Parathyroid adenoma (tissue), 2 donors: Measurements from ENCODE around the gene ADCY4.
A peak's percentile ranks its signal among the peaks of the same experiment; 100 is the strongest.

Source experiments
- H2AFZ ChIP-seq: fragments of 300-600 bp; sonication (generic); one replicate; pipeline ENCODE4 v1.7.0; 2017; ENCODE audit warnings: antibody characterized with exemption, mild to moderate bottlenecking
- H3K27ac ChIP-seq: fragments of 300-600 bp; sonication (generic); one replicate; pipeline ENCODE4 v1.7.0; 2017
- H3K27me3 ChIP-seq: fragments of 300-600 bp; sonication (generic); one replicate; pipeline ENCODE4 v1.7.0; 2017; ENCODE audit warnings: low read length; ENCODE audit not compliant: control insufficient read depth, insufficient read depth
- H3K36me3 ChIP-seq: fragments of 300-600 bp; sonication (generic); one replicate; pipeline ENCODE4 v1.7.0; 2017; ENCODE audit warnings: low read length; ENCODE audit not compliant: control insufficient read depth, insufficient read depth
- H3K4me1 ChIP-seq: fragments of 300-600 bp; sonication (generic); one replicate; pipeline ENCODE4 v1.7.0; 2017; ENCODE audit warnings: control low read depth
- H3K4me2 ChIP-seq: fragments of 300-600 bp; sonication (generic); one replicate; pipeline ENCODE4 v1.7.0; 2017; ENCODE audit warnings: low read length
- H3K4me3 ChIP-seq: fragments of 300-600 bp; sonication (generic); one replicate; pipeline ENCODE4 v1.7.0; 2017; ENCODE audit warnings: low read depth, low read length
- H3K79me2 ChIP-seq: fragments of 300-600 bp; sonication (generic); one replicate; pipeline ENCODE4 v1.7.0; 2017; ENCODE audit warnings: control low read depth
- H3K9ac ChIP-seq: fragments of 300-600 bp; sonication (generic); one replicate; pipeline ENCODE4 v1.7.0; 2017; ENCODE audit warnings: mild to moderate bottlenecking
- H3K9me3 ChIP-seq: fragments of 300-600 bp; sonication (generic); one replicate; pipeline ENCODE4 v1.7.0; 2017; ENCODE audit warnings: low read length; ENCODE audit not compliant: control insufficient read depth
- CTCF ChIP-seq: fragments of 300-600 bp; sonication (generic); IDR thresholded peaks from one replicate; pipeline ENCODE4 v1.7.0; 2017; ENCODE audit warnings: antibody characterized with exemption, mild to moderate bottlenecking
- donor health status: primary hyperparathyroidism.

The ADCY4 gene

GRCh38 chr14:24367514-24368211, 32.8 kb upstream of the ADCY4 start, which contains the start of gene NFATC4:
NFATC4 (plus strand) TSS chr14:24368184; CDS start chr14:24368341, 157 bp downstream.
- peak within 1 kb of the TSS; percentile 87 for H3K27ac ChIP-seq
- H3K4me3 ChIP-seq = peak within 1 kb of the TSS; percentile 87
- H3K27me3 ChIP-seq = no peaks in the 10 kb centered on the region
- peak within 1 kb of the TSS; percentile 96 for H2AFZ ChIP-seq
- H3K36me3 ChIP-seq = no peaks in the 10 kb centered on the region
- TF ChIP-seq CTCF = no peak
- H3K79me2 ChIP-seq = no peaks in the 10 kb centered on the region
- peaks cover 20% of the 10 kb centered on the region for H3K4me1 ChIP-seq
- peak within 1 kb of the TSS; percentile 99 for H3K4me2 ChIP-seq
- H3K9ac ChIP-seq = peak within 1 kb of the TSS; percentile 40
- no peaks in the 10 kb centered on the region for H3K9me3 ChIP-seq

GRCh38 chr14:24366721-24367513, 32.0 kb upstream of the ADCY4 start:
- Histone ChIP-seq H3K4me2 (peak overlapping the region; percentile 99), H3K27me3 (no peaks in the 10 kb centered on the region), H3K4me1 (peaks cover 20% of the 10 kb centered on the region), H3K79me2 (no peaks in the 10 kb centered on the region), H3K9me3 (no peaks in the 10 kb centered on the region), H3K36me3 (no peaks in the 10 kb centered on the region), H3K27ac (peak overlapping the region; percentile 87), H2AFZ (peak overlapping the region; percentile 91), H3K4me3 (peak overlapping the region; percentile 87), H3K9ac (peak overlapping the region; percentile 40)
- no peak for TF ChIP-seq CTCF

GRCh38 chr14:24366413-24366720, 31.5 kb upstream of the ADCY4 start:
- Histone ChIP-seq H3K4me1 (peaks cover 20% of the 10 kb centered on the region), H3K27me3 (no peaks in the 10 kb centered on the region), H2AFZ (peak overlapping the region; percentile 91), H3K4me2 (peak overlapping the region; percentile 99), H3K79me2 (no peaks in the 10 kb centered on the region), H3K4me3 (peak overlapping the region; percentile 87), H3K9ac (peak overlapping the region; percentile 40), H3K27ac (peak overlapping the region; percentile 87), H3K36me3 (no peaks in the 10 kb centered on the region), H3K9me3 (no peaks in the 10 kb centered on the region)
- no peak for TF ChIP-seq CTCF

- no peaks in the 10 kb centered on the region for H3K9me3 ChIP-seq
- H3K79me2 ChIP-seq = no peaks in the 10 kb centered on the region
- H3K36me3 ChIP-seq = no peaks in the 10 kb centered on the region
- peak overlapping the region; percentile 87 for H3K27ac ChIP-seq
- peak overlapping the region; percentile 87 for H3K4me3 ChIP-seq
- peaks cover 19% of the 10 kb centered on the region for H3K4me1 ChIP-seq
- H3K27me3 ChIP-seq = no peaks in the 10 kb centered on the region
- peak overlapping the region; percentile 99 for H3K4me2 ChIP-seq
- H3K9ac ChIP-seq = no peak overlapping the region
- TF ChIP-seq CTCF = peak; percentile 94
- peak overlapping the region; percentile 91 for H2AFZ ChIP-seq
These were observed 30.9 kb upstream of the ADCY4 start for GRCh38 chr14:24365600-24366412.
